Measurements from ENCODE around the gene CALHM4. TPM values are rescaled to one million over a fixed set of nuclear protein-coding genes. Genes with fewer than 3 reads are reported as not detected.
A peak's percentile ranks its signal among the peaks of the same experiment; 100 is the strongest.

CALHM4 gene
- total RNA-seq, 1 experiment from 2014 or later, result not detected

DNA sequence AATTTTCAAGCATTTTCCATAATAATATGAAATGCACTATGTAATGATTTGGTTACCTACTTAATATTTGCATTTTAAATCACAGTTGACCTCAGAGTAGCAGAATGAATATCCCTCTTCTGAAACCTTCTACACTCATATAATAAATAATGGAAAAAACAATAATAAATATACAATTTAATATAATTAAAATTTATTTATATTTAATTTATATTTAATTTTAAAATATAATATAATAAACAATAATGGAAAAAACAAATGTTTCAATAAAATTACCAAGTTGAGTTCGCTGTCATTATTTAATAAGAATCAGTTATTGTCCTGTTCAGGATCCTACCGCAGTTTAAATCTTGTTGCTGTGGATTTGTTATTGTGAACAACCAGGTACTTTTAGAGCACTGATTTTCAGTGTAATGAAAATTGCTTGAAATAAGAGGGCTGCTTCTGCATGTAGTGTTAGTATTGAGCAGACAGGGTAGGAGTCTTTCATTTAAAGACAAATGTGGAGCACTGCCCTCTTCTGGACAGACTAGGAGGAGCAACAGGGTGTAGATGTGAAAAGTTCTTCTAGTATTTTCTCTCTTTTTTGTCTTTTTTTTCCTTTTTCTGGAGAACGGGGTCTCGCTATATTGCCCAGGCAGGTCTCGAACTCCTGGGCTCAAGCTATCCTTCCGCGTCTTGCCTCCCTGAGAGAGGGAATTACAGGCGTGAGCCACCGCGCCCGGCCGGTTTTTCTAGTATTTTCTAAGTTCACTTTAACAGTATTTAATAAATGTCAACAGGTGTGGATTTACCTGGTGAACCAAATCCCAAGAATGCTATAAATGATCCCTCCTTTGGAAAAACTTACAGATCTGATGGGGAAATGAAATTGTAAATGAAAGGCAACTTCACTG lies 21.6 kb upstream of the CALHM4 start:
- H3K27me3 ChIP-seq, result peaks cover 15% of the 10 kb centered on the region
- no peak overlapping the region for H3K4me3 ChIP-seq
- H3K36me3 ChIP-seq, result no peaks in the 10 kb centered on the region
- DNase-seq, result peak; percentile 9
- H3K9me3 ChIP-seq, result no peaks in the 10 kb centered on the region

DNA sequence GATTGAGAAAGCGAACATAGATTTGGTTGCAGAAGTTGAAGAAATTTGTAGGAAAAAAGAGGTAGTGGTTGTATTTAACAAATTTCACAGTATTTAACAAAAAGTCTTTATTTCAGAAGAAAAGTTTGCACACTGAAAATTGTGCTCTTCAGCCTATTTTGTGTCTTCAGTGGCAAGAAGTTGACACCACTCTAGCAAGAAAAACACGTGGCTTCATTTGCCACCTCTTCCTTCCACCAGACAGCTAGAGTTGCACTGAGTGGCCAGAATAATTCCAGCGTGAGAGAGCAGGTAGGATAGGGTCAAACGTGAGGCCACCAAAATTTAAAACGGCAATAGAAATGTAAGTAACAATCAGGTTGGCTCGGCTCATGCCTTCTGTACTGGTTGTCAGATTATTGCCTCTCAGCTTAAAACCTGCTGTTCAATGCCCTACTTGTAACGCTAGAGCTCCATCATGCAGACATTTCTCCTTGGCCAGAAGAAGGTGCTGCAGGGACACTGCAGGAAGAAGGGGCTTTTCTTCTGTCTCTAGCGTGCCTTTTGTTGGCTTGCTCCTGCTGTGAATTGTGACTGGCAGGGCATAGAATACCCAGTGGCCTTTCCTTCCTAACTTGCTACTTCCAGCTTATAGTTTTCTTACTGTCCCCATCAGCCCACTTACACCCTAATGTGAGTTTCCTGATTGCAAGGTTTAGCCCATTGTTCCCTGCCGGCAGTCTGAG lies 20.2 kb upstream of the CALHM4 start:
- H3K27me3 ChIP-seq, result peaks cover 15% of the 10 kb centered on the region
- no peaks in the 10 kb centered on the region for H3K36me3 ChIP-seq
- H3K4me3 ChIP-seq, result no peak overlapping the region
- H3K9me3 ChIP-seq, result no peaks in the 10 kb centered on the region
- DNase-seq, result no peak

DNA sequence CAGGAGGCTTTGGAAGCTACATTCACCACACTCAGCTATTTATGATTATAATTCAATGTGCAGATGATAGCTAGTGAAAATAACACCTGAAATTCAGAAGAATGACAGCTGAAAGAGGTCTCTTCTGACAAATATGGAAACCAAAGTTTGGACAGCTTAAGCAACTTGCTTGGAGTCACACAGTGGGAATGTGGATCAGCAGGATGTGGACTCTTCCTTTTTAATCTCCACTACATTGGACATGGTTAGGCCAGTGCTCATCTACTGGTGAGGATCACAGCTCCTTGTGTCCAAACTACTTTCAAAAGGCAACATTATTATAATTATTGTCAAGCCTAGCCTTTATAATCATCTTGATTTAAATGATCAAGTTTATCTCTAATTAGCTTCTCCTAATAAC lies 18.4 kb upstream of the CALHM4 start:
- no peak for DNase-seq
- H3K9me3 ChIP-seq, result no peaks in the 10 kb centered on the region
- no peak overlapping the region for H3K4me3 ChIP-seq
- H3K36me3 ChIP-seq, result no peaks in the 10 kb centered on the region
- H3K27me3 ChIP-seq, result peaks cover 13% of the 10 kb centered on the region

DNA sequence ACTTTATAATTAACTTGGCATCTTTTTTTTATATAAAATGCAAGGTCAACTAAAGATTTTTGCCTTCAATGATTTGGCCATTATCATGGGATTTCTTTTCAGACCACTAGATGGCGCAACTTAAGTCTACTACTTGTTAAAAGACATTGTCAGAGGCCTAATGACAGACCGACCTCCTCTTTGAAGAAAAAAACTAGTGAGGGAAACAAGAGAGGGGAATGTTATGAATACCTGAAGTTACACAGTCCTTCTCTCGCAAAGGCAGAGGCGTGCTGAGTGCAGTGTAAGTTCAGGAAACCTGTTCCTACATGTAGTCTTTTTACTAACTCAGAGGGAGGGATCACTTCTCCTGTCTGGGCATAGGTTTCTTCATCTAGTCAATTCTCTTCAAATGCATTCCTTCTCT lies 17.3 kb upstream of the CALHM4 start:
- H3K27me3 ChIP-seq, result peaks cover 16% of the 10 kb centered on the region
- H3K36me3 ChIP-seq, result no peaks in the 10 kb centered on the region
- H3K9me3 ChIP-seq, result no peaks in the 10 kb centered on the region
- no peak for DNase-seq
- H3K4me3 ChIP-seq, result no peak overlapping the region

DNA sequence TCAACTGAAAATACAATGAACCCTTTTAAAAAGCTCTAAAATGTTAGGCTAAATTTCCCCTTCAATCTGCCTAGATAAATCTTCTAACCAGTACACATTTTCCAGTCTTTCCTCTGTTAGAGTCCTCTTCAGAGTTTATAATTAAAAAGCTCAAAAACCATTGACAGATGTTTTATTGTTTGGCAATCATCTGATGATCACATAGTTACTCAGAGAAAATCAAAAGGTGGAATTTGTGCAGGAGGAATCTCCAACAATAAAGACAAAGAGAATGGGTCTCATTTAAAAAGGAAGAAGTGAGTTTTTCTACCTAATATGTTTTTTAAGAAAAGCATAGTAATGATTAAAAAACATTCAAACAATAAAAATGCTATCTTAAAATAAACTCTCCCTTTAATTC lies 11.1 kb upstream of the CALHM4 start:
- no peaks in the 10 kb centered on the region for H3K36me3 ChIP-seq
- no peak for DNase-seq
- no peaks in the 10 kb centered on the region for H3K9me3 ChIP-seq
- no peak overlapping the region for H3K4me3 ChIP-seq
- H3K27me3 ChIP-seq, result peaks cover 29% of the 10 kb centered on the region

DNA sequence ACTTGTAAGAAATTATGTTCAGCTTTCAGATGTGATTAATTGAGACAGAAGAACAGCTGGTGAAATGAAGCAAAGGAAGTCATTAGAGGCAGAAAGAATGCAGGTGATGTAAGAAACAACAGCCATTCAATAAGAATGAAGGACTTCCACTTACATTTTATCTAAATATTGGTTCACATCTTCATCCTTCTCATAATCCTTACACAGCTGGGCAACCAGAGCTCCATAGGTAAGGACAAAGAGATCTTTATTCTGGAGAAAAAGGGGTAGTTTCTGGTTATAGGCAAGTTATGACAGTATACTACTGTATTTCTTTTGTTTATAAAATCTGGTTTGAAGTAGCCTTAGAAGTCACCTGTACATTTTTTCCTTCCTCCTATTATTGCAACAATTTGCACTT lies 10.4 kb upstream of the CALHM4 start:
- no peaks in the 10 kb centered on the region for H3K36me3 ChIP-seq
- no peak overlapping the region for H3K4me3 ChIP-seq
- no peaks in the 10 kb centered on the region for H3K9me3 ChIP-seq
- DNase-seq, result no peak
- peaks cover 29% of the 10 kb centered on the region for H3K27me3 ChIP-seq

DNA sequence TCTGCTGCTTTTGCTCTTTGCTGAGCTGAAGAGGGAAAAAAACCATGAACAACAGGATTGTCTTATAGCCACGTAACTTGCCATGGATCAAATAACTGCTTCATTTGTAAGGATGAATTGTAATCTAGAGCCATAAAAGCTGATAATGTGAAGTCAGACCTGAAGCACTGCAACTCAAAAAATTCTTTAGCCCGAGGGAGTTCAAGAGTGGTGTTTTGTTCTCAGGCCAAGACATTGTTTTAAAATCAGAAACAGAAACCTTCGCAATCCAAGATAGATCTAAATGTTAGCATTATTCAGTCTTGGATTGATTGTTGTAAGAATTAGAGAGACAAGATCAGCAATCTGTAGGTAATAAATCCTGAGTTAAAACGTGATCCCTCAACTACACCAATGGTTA lies 7.9 kb upstream of the CALHM4 start, which contains the start of gene TRAPPC3L:
TRAPPC3L (minus strand) TSS at position 34 of the 400 bp plus-strand sequence. CDS start 170 bp downstream, outside the sequence.
- no peaks in the 10 kb centered on the region for H3K9me3 ChIP-seq
- no peak for DNase-seq
- H3K27me3 ChIP-seq, result peaks cover 29% of the 10 kb centered on the region
- no peak within 1 kb of the TSS for H3K4me3 ChIP-seq
- H3K36me3 ChIP-seq, result no peaks in the 10 kb centered on the region

DNA sequence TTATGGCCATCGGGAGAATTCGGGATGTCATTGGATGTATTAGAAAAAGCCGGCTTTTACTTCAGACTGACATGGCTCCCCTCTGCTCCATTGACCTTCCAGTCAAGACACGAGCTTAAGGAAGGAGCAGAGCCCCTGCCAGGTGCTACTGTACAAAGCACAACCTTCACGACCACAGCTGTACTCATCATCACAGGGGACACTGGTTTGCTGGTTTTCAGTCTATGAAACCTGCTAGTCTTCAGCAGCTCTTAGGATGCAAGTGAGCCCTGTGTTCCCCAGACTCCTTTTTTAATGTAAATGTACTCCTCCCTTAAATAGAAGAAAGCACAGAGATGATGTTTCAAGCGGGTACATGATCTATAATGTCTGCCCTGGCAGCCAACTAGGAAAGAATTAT lies 6.2 kb upstream of the CALHM4 start:
- no peak for DNase-seq
- Histone ChIP-seq H3K9me3 (no peaks in the 10 kb centered on the region), H3K4me3 (no peak overlapping the region), H3K27me3 (peaks cover 16% of the 10 kb centered on the region), H3K36me3 (no peaks in the 10 kb centered on the region)

DNA sequence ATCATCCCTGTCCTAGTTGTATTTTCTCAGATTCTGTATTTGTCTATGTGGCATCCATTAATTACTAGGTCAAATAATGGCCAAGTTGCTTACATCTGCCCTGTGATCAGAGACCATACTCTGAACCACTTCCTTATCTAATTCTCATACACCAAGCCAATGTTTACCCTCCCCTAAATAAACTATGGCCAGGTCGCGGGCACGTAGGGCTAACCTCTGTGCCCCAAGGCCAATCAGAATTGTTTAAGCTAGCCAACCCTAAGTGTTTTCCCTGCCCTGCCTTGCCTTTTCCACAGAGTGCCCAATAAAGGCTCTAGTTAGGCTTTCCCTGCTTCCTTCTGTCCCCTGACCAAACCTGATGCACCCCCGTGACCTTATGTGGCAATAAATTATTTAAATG lies 2.8 kb upstream of the CALHM4 start:
- peaks cover 3% of the 10 kb centered on the region; the same call in 1 of the 2 replicates for H3K27me3 ChIP-seq
- DNase-seq, result no peak
- no peaks in the 10 kb centered on the region for H3K9me3 ChIP-seq
- H3K36me3 ChIP-seq, result no peaks in the 10 kb centered on the region
- H3K4me3 ChIP-seq, result no peak overlapping the region

DNA sequence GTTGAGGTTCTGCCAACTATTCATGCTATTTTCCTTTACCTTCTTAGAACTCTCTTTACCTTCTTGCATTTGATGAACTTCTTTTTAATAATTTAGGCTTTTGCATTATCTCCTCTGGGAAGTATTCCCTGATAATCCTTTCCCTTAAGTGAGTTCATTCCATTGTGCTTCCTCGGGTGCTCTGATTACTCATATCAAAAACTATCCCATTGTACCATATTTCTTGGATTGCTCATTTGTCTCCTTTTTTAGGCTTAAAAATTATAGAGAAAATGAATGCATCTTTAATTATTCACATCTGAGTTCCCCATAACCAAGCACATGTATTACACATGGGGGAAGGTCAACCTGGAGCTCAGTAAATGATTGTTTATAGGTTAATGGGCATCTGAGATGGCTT lies 2.5 kb downstream of the CALHM4 start:
- 0 out of 2 replicates have a peak, but pooled peaks cover 5% of the 10 kb centered on the region for H3K27me3 ChIP-seq
- DNase-seq, result no peak
- H3K4me3 ChIP-seq, result no peak overlapping the region
- no peaks in the 10 kb centered on the region for H3K9me3 ChIP-seq
- H3K36me3 ChIP-seq, result no peaks in the 10 kb centered on the region

DNA sequence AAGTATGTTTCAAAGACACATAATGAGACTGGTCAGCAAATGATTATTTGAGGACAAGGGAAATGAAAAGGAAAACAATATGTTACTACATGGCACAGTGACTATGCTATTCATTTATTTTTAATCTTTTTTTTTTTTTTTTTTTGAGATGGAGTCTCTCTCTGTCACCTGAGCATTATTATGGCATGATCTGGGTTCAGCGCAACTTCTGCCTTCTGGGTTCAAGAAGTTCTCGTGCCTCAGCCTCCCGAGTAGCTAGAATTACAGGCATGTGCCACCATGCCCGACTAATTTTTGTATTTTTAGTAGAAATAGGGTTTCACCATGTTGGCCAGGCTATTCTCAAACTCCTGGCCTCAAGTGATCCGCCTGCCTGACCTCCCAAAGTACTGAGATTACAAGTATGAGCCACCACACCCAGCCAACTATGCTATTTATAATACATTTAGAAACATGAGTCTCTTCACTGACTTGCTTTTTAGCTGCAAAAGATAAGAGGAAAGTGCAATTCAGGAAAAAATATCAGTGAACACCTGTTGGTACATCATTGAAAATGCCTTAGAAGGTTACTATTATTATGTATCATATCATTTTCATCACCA lies 3.4 kb downstream of the CALHM4 start:
- Histone ChIP-seq H3K27me3 (0 out of 2 replicates have a peak, but pooled peaks cover 5% of the 10 kb centered on the region), H3K4me3 (no peak overlapping the region), H3K9me3 (no peaks in the 10 kb centered on the region), H3K36me3 (no peaks in the 10 kb centered on the region)
- no peak for DNase-seq

DNA sequence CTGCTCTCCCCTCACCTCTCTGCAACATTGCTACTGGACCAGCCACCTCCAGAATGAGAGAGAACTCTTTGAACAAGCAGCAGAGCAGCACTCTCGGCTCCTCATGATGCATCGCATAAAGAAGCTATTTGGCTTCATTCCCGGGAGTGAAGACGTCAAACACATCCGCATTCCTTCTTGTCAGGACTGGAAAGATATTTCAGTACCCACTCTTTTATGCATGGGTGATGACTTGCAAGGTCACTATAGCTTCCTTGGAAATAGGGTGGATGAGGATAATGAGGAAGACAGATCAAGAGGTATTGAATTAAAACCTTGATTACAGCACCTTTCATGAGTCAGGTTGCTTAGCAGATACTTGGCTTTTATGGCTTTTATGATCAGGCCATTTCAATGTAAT lies 4.3 kb downstream of the CALHM4 start:
- Histone ChIP-seq H3K27me3 (0 out of 2 replicates have a peak, but pooled peaks cover 5% of the 10 kb centered on the region), H3K4me3 (no peak overlapping the region), H3K9me3 (no peaks in the 10 kb centered on the region), H3K36me3 (no peaks in the 10 kb centered on the region)
- DNase-seq, result peak; percentile 32

DNA sequence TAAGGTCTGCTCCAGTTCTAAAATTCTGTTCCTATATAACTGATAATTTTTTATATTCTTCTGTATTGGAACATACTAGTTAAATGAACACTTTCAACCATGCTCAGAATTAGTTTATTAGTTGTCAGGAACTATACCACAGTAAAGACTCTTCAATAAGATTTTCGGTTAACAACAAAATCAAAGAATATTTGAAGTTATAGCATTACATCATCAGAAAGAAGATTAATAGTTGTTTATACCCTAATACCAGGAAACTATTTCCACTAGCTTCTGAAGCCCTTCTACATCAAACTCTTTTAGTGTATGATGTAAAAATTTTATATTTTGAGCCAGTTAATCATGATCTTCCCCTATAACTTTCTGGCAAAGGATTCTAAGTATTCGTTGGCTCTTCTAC lies 6.6 kb downstream of the CALHM4 start:
- DNase-seq, result no peak
- Histone ChIP-seq H3K4me3 (no peak overlapping the region), H3K27me3 (0 out of 2 replicates have a peak, but pooled peaks cover 5% of the 10 kb centered on the region), H3K9me3 (no peaks in the 10 kb centered on the region), H3K36me3 (no peaks in the 10 kb centered on the region)

DNA sequence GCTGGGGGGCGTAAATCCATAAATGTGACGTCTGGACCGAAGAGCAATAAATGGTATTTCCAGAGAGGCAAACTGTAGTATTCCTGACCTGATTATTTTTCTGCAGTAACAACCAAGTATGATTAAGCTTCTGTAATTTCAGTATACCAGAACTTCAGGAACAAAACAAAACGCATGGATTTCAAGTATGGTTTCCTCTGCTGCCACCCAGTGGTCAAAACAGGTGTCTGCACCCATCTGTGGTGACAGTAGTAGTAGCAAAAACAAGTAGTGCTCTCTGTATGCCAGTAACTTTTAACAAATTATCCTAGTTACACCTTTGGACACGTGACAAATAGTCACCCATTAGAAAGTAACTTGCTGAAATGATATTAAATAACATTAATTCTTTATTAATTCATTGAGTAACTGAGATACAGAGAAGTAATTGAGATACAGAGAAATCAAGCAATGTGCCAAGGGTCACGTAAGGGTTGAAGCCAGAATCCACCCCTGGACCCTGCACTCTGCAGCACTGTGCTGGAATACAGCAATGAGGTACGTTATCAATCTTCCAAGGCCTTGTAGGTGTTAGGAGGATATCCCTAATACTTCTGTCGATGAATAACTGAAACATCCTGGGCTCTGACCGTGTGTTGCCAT lies 7.9 kb downstream of the CALHM4 start:
- no peak overlapping the region for H3K4me3 ChIP-seq
- H3K27me3 ChIP-seq, result 0 out of 2 replicates have a peak, but pooled peaks cover 5% of the 10 kb centered on the region
- DNase-seq, result peak; percentile 34
- no peaks in the 10 kb centered on the region for H3K36me3 ChIP-seq
- no peaks in the 10 kb centered on the region for H3K9me3 ChIP-seq

DNA sequence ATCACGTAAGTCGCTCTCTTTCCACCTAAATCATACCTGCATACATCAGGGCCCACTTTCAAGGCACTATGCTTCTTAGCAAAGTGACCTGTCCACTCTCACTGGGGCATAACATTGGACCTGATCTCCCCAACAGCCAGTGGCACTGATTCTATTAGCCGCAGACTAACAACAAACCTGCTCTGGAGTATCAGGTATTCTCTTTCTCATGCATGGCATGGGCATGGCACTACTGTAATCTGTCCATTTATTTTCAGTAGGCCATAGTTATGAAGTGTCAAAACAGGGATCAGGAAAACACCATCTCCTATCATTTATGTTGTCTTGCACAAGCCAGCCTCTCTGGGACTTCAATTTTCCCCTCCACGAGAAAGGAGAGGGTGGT lies 8.5 kb downstream of the CALHM4 start:
- Histone ChIP-seq H3K9me3 (no peaks in the 10 kb centered on the region), H3K27me3 (0 out of 2 replicates have a peak, but pooled peaks cover 5% of the 10 kb centered on the region), H3K4me3 (no peak overlapping the region), H3K36me3 (no peaks in the 10 kb centered on the region)
- no peak for DNase-seq

DNA sequence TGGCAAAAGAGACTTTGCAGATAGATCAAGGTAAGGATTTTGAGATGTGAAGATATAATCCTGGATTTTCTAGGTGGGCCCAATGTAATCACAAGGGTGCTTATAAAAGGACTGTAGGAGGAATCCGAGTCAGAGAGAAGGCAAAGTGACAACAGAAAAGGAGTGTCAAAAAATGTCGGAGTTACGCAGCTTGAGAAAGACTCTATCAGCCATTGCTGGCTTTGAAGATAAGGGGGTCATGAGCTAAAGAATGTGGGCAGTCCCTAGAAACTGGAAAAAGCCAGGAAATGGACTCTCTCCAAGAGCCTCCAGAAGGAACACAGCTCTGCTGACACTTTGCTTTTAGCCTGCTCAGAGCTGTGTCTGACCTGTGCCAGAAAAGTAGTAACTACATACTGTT lies 9.1 kb downstream of the CALHM4 start:
- no peak overlapping the region for H3K4me3 ChIP-seq
- H3K36me3 ChIP-seq, result no peaks in the 10 kb centered on the region
- H3K9me3 ChIP-seq, result no peaks in the 10 kb centered on the region
- DNase-seq, result no peak
- 0 out of 2 replicates have a peak, but pooled peaks cover 5% of the 10 kb centered on the region for H3K27me3 ChIP-seq

DNA sequence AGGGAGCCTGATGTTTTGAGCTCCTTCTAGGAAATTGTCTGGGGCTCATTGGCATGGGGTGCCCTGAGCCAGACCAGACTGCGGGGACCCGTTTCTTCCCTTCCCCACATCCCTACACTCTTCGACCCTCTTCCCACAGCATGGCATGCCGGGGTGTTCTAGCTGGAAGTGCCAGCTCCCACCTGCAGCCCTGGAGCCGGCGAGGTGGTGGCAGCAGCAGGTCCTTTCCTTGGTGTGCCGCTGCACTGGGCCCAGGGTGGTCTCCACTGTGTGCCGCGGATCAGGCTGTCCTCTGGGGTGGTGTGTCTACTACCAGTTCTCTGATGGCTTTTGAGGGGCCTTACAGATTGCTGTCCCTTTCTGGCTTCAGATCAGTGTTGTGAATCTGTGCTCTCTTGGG lies 10.3 kb downstream of the CALHM4 start:
- DNase-seq, result no peak
- no peak overlapping the region for H3K4me3 ChIP-seq
- no peaks in the 10 kb centered on the region for H3K36me3 ChIP-seq
- 0 out of 2 replicates have a peak, but pooled peaks cover 5% of the 10 kb centered on the region for H3K27me3 ChIP-seq
- no peaks in the 10 kb centered on the region for H3K9me3 ChIP-seq

Data from MG63 (cell line).